CD4-positive, CD25-positive, alpha-beta regulatory T cell (primary cell): ENCODE results near the gene EIF4G3. TPM values are rescaled to one million over a fixed set of nuclear protein-coding genes. Genes with fewer than 3 reads are reported as not detected.
"Not testable (repeated sequence)": the region's sequence is repeated elsewhere in the genome, so short reads cannot be mapped to it uniquely, and the experiment has no call there.

Source experiments
- ATAC-seq, 2 donors: fragments of 150-1000 bp; cut with Tn5 transposase; one replicate each; pipeline ENCODE4 v1.10.0; 2021; ENCODE audit warnings: low read depth in 2 of 2, moderate number of reproducible peaks in 2 of 2, moderate library complexity in 1 of 2
- DNase-seq, 3 donors: peaks; one replicate each; pipeline versions ENCODE4 v3.0.0 to v3.0.0-alpha.2; 2012 to 2022; ENCODE audit warnings: mixed read lengths in 1 of 3
- H3K27ac ChIP-seq: one replicate; pipeline ENCODE4 v1.7.0; 2013; ENCODE audit warnings: mild to moderate bottlenecking, low read length; ENCODE audit not compliant: insufficient read depth, poor library complexity, severe bottlenecking
- H3K27me3 ChIP-seq: one replicate; pipeline ENCODE4 v1.7.0; 2013; ENCODE audit warnings: low read length; ENCODE audit not compliant: control insufficient read depth, insufficient read depth
- H3K36me3 ChIP-seq: one replicate; pipeline ENCODE4 v1.7.0; 2013; ENCODE audit warnings: mild to moderate bottlenecking, low read length, moderate library complexity; ENCODE audit not compliant: control insufficient read depth, insufficient read depth
- H3K4me1 ChIP-seq: 2 replicates; pipeline ENCODE4 v1.7.0; 2013; ENCODE audit warnings: mild to moderate bottlenecking, low read length; ENCODE audit not compliant: insufficient read depth, control insufficient read depth, poor library complexity, severe bottlenecking
- H3K4me3 ChIP-seq: one replicate; pipeline ENCODE4 v1.7.0; 2013; ENCODE audit warnings: low read depth, mild to moderate bottlenecking, low read length, moderate library complexity
- H3K9me3 ChIP-seq, 2 experiments: 1 replicate in 1 of 2; 2 replicates in 1 of 2; pipeline ENCODE4 v1.7.0; 2013; ENCODE audit warnings: low read length in 2 of 2, mild to moderate bottlenecking in 1 of 2, moderate library complexity in 1 of 2; ENCODE audit not compliant: control insufficient read depth in 2 of 2
- H3K27ac Mint-ChIP-seq, 3 donors: one replicate each; pipeline ENCODE4 v1.8.0; 2020 to 2022; ENCODE audit warnings: mild to moderate bottlenecking in 3 of 3, mixed read lengths in 3 of 3, moderate library complexity in 2 of 3
- H3K27me3 Mint-ChIP-seq: one replicate; pipeline ENCODE4 v1.8.0; 2022; ENCODE audit warnings: mild to moderate bottlenecking, mixed read lengths
- H3K36me3 Mint-ChIP-seq: one replicate; pipeline ENCODE4 v1.8.0; 2020; ENCODE audit warnings: mixed read lengths
- H3K4me1 Mint-ChIP-seq, 4 donors: one replicate each; pipeline ENCODE4 v1.8.0; 2020 to 2022; ENCODE audit warnings: mixed read lengths in 4 of 4, mild to moderate bottlenecking in 1 of 4
- H3K4me3 Mint-ChIP-seq, 4 donors: one replicate each; pipeline ENCODE4 v1.8.0; 2020 to 2022; ENCODE audit warnings: mild to moderate bottlenecking in 4 of 4, mixed read lengths in 4 of 4, moderate library complexity in 3 of 4
- H3K9me3 Mint-ChIP-seq, 7 donors: one replicate each; pipeline ENCODE4 v1.8.0; 2020 to 2022; ENCODE audit warnings: mixed read lengths in 7 of 7, mild to moderate bottlenecking in 3 of 7, moderate library complexity in 2 of 7
- polyA plus RNA-seq, 4 donors: library from polyadenylated mRNA; unstranded; fragments of 300-500 nt; fragmentation: Illumina TruSeq; gene quantifications; one replicate each; pipeline ENCODE4 v1.2.3, GENCODE V29; 2021
- total RNA-seq: library from RNA; stranded (reverse); gene quantifications from one replicate; pipeline ENCODE4 v1.2.3, GENCODE V29; 2022

The EIF4G3 gene
- total and polyA plus RNA-seq, 5 donors from 2014 or later, result 2.5 to 34.4 (median 5.5) TPM

- Histone ChIP-seq H3K4me3 (no peak overlapping the region), H3K27me3 (no peaks in the 10 kb centered on the region), H3K27ac (no peak overlapping the region), H3K36me3 (no peaks in the 10 kb centered on the region), H3K9me3 (no peaks in the 10 kb centered on the region), H3K4me1 (no peaks in the 10 kb centered on the region)
- Mint-ChIP-seq H3K27me3 (no peaks in the 10 kb centered on the region), H3K9me3 (no peaks in the 10 kb centered on the region), H3K4me3 (no peak overlapping the region), H3K27ac (no peak overlapping the region), H3K4me1 (no peaks in the 10 kb centered on the region), H3K36me3 (no peaks in the 10 kb centered on the region)
- ATAC-seq (no peak), DNase-seq (no peak)
These were observed 255.4 kb downstream of the EIF4G3 start for GRCh38 chr1:20921285-20921684.

- Mint-ChIP-seq H3K9me3 (no peaks in the 10 kb centered on the region), H3K27ac (no peak overlapping the region)
- no peak overlapping the region for H3K27ac ChIP-seq
These were observed 263.5 kb downstream of the EIF4G3 start for GRCh38 chr1:20913242-20913641.

GRCh38 chr1:20907526-20907925, 269.2 kb downstream of the EIF4G3 start:
- H3K36me3 Mint-ChIP-seq, H3K36me3 ChIP-seq, H3K9me3 ChIP-seq, H3K27me3 ChIP-seq, H3K4me1 Mint-ChIP-seq, DNase-seq, ATAC-seq, H3K4me3 Mint-ChIP-seq, H3K4me1 ChIP-seq, H3K27ac Mint-ChIP-seq, H3K4me3 ChIP-seq, H3K9me3 Mint-ChIP-seq, H3K27me3 Mint-ChIP-seq, H3K27ac ChIP-seq: not testable (repeated sequence)

More at GRCh38 chr1:20913242-20913641, 263.5 kb downstream of the EIF4G3 start:
- peaks cover 16% of the 10 kb centered on the region for H3K36me3 Mint-ChIP-seq
- Histone ChIP-seq H3K27me3 (no peaks in the 10 kb centered on the region), H3K4me1 (no peaks in the 10 kb centered on the region), H3K36me3 (no peaks in the 10 kb centered on the region), H3K9me3 (no peaks in the 10 kb centered on the region), H3K4me3 (no peak overlapping the region)
- no peak for DNase-seq
- no peak for ATAC-seq
- peaks cover 0 to 2% (median 0%) of the 10 kb centered on the region in 4 donors for H3K4me1 Mint-ChIP-seq
- no peaks in the 10 kb centered on the region for H3K27me3 Mint-ChIP-seq
- no peak overlapping the region for H3K4me3 Mint-ChIP-seq

- no peaks in the 10 kb centered on the region for H3K27me3 Mint-ChIP-seq
These were observed 273.3 kb downstream of the EIF4G3 start for GRCh38 chr1:20903437-20903836.

GRCh38 chr1:20900056-20900455, 276.6 kb downstream of the EIF4G3 start:
- Mint-ChIP-seq H3K4me1 (peaks cover 0 to 7% (median 2%) of the 10 kb centered on the region in 4 donors), H3K9me3 (no peaks in the 10 kb centered on the region), H3K27ac (no peak overlapping the region), H3K27me3 (no peaks in the 10 kb centered on the region), H3K4me3 (no peak overlapping the region), H3K36me3 (peaks cover 5% of the 10 kb centered on the region)
- H3K9me3 ChIP-seq, result no peaks in the 10 kb centered on the region
- H3K4me3 ChIP-seq, result no peak overlapping the region
- H3K36me3 ChIP-seq, result peaks cover 2% of the 10 kb centered on the region
- H3K27ac ChIP-seq, result no peak overlapping the region
- ATAC-seq, result no peak
- no peaks in the 10 kb centered on the region for H3K27me3 ChIP-seq
- no peak for DNase-seq
- no peaks in the 10 kb centered on the region for H3K4me1 ChIP-seq

More at GRCh38 chr1:20903437-20903836, 273.3 kb downstream of the EIF4G3 start:
- H3K27me3 ChIP-seq, result no peaks in the 10 kb centered on the region
- no peaks in the 10 kb centered on the region for H3K9me3 Mint-ChIP-seq
- no peak overlapping the region for H3K4me3 ChIP-seq
- no peak overlapping the region for H3K4me3 Mint-ChIP-seq
- H3K27ac ChIP-seq, result no peak overlapping the region
- H3K9me3 ChIP-seq, result no peaks in the 10 kb centered on the region
- no peak for ATAC-seq
- H3K4me1 Mint-ChIP-seq, result peaks cover 0 to 7% (median 2%) of the 10 kb centered on the region in 4 donors
- H3K36me3 ChIP-seq, result peaks cover 2% of the 10 kb centered on the region
- peak in 2 of 3 donors; percentile 4 to 8 for DNase-seq
- H3K27ac Mint-ChIP-seq, result no peak overlapping the region
- H3K4me1 ChIP-seq, result no peaks in the 10 kb centered on the region
- H3K36me3 Mint-ChIP-seq, result peaks cover 7% of the 10 kb centered on the region

GRCh38 chr1:20899154-20899972, 277.3 kb downstream of the EIF4G3 start:
- Histone ChIP-seq H3K27ac (no peak overlapping the region), H3K27me3 (no peaks in the 10 kb centered on the region), H3K4me1 (no peaks in the 10 kb centered on the region), H3K4me3 (no peak overlapping the region), H3K9me3 (no peaks in the 10 kb centered on the region), H3K36me3 (peaks cover 2% of the 10 kb centered on the region)
- Mint-ChIP-seq H3K9me3 (no peaks in the 10 kb centered on the region), H3K27ac (no peak overlapping the region), H3K4me1 (peaks cover 0 to 7% (median 2%) of the 10 kb centered on the region in 4 donors), H3K36me3 (peaks cover 10% of the 10 kb centered on the region), H3K27me3 (no peaks in the 10 kb centered on the region), H3K4me3 (no peak overlapping the region)
- DNase-seq (no peak), ATAC-seq (no peak)

- Mint-ChIP-seq H3K27me3 (no peaks in the 10 kb centered on the region), H3K4me1 (peaks cover 0 to 7% (median 0%) of the 10 kb centered on the region in 4 donors), H3K36me3 (peaks cover 19% of the 10 kb centered on the region), H3K27ac (no peak overlapping the region), H3K9me3 (no peaks in the 10 kb centered on the region), H3K4me3 (no peak overlapping the region)
- Histone ChIP-seq H3K4me3 (no peak overlapping the region), H3K36me3 (peaks cover 20% of the 10 kb centered on the region), H3K27ac (no peak overlapping the region), H3K9me3 (no peaks in the 10 kb centered on the region), H3K27me3 (no peaks in the 10 kb centered on the region), H3K4me1 (no peaks in the 10 kb centered on the region)
- no peak for ATAC-seq
- DNase-seq, result no peak
These were observed 279.9 kb downstream of the EIF4G3 start for GRCh38 chr1:20896826-20897225.

- Mint-ChIP-seq H3K27me3 (no peaks in the 10 kb centered on the region), H3K9me3 (no peaks in the 10 kb centered on the region), H3K4me1 (no peaks in the 10 kb centered on the region), H3K27ac (no peak overlapping the region), H3K36me3 (peaks cover 15% of the 10 kb centered on the region), H3K4me3 (no peak overlapping the region)
- Histone ChIP-seq H3K4me1 (no peaks in the 10 kb centered on the region), H3K36me3 (peaks cover 18% of the 10 kb centered on the region), H3K9me3 (no peaks in the 10 kb centered on the region), H3K27ac (no peak overlapping the region), H3K27me3 (no peaks in the 10 kb centered on the region), H3K4me3 (no peak overlapping the region)
- no peak for ATAC-seq
- DNase-seq, result no peak
These were observed 282.8 kb downstream of the EIF4G3 start for GRCh38 chr1:20893931-20894330.
